Right kidney (tissue), 1 donor: Measurements from ENCODE around the gene DPYD.

Experiments used
- DNase-seq: peaks from one replicate; pipeline ENCODE4 v3.0.0-alpha.2; 2016

The DPYD gene

GRCh38 chr1:97784661-97785060 lies 136.2 kb downstream of the DPYD start:
- no peak for DNase-seq

GRCh38 chr1:97783751-97784150 lies 137.1 kb downstream of the DPYD start:
- DNase-seq = no peak

GRCh38 chr1:97781762-97782337 lies 139.0 kb downstream of the DPYD start:
- DNase-seq = no peak

GRCh38 chr1:97780884-97781283 lies 139.9 kb downstream of the DPYD start:
- no peak for DNase-seq

GRCh38 chr1:97778718-97779117 lies 142.1 kb downstream of the DPYD start:
- no peak for DNase-seq

GRCh38 chr1:97770376-97770775 lies 150.5 kb downstream of the DPYD start:
- DNase-seq = no peak

- DNase-seq = no peak
Measured at GRCh38 chr1:97767381-97767780, 153.5 kb downstream of the DPYD start.

GRCh38 chr1:97764991-97765390 lies 155.8 kb downstream of the DPYD start:
- no peak for DNase-seq

GRCh38 chr1:97761637-97762036 lies 159.2 kb downstream of the DPYD start:
- DNase-seq = no peak

- no peak for DNase-seq
Measured at GRCh38 chr1:97759078-97759477, 161.8 kb downstream of the DPYD start.

GRCh38 chr1:97758541-97759057 lies 162.2 kb downstream of the DPYD start:
- DNase-seq = peak; percentile 6

- no peak for DNase-seq
Measured at GRCh38 chr1:97745912-97746311, 174.9 kb downstream of the DPYD start.

- DNase-seq = no peak
Measured at GRCh38 chr1:97744977-97745376, 175.9 kb downstream of the DPYD start.

- DNase-seq = no peak
Measured at GRCh38 chr1:97743129-97743528, 177.7 kb downstream of the DPYD start.

GRCh38 chr1:97740891-97741290 lies 179.9 kb downstream of the DPYD start:
- DNase-seq = no peak

- no peak for DNase-seq
Measured at GRCh38 chr1:97739596-97740103, 181.2 kb downstream of the DPYD start.

GRCh38 chr1:97738270-97738669 lies 182.6 kb downstream of the DPYD start:
- no peak for DNase-seq

- no peak for DNase-seq
Measured at GRCh38 chr1:97730271-97730670, 190.6 kb downstream of the DPYD start.

GRCh38 chr1:97728436-97728835 lies 192.4 kb downstream of the DPYD start:
- DNase-seq = no peak

- no peak for DNase-seq
Measured at GRCh38 chr1:97727029-97727428, 193.8 kb downstream of the DPYD start.

- no peak for DNase-seq
Measured at GRCh38 chr1:97726386-97726785, 194.4 kb downstream of the DPYD start.

- DNase-seq = no peak
Measured at GRCh38 chr1:97721221-97721620, 199.6 kb downstream of the DPYD start.

- DNase-seq = no peak
Measured at GRCh38 chr1:97712980-97713379, 207.9 kb downstream of the DPYD start.

- no peak for DNase-seq
Measured at GRCh38 chr1:97711858-97712257, 209.0 kb downstream of the DPYD start.

GRCh38 chr1:97693601-97694000 lies 227.2 kb downstream of the DPYD start:
- DNase-seq = no peak
